H1 (cell line): ENCODE measurements around the gene SBNO2. TPM values are rescaled to one million over a fixed set of nuclear protein-coding genes. Genes with fewer than 3 reads are reported as not detected.

Experiments used
- CTCF ChIA-PET: fragments of 300-600 bp; sonication (Branson Sonifier 250); formaldehyde crosslinking; loops from one replicate; lab custom pipeline; 2021; ENCODE audit not compliant: partially characterized antibody; lab: Charles Lee
- POLR2A ChIA-PET: fragments of 300-600 bp; sonication (Branson Sonifier 250); formaldehyde crosslinking; loops from one replicate; lab custom pipeline; 2021; ENCODE audit warnings: inconsistent platforms; ENCODE audit not compliant: partially characterized antibody; lab: Charles Lee
- DNase-seq, 2 experiments: peaks; one replicate each; pipeline versions ENCODE4 v3.0.0 to v3.0.0-alpha.2; 2010 to 2022; ENCODE audit warnings: low spot score in 2 of 2, low read depth in 1 of 2, mixed read lengths in 1 of 2
- FAIRE-seq: peaks from 2 replicates; lab custom pipeline; 2011; peaks lifted over from hg19 to GRCh38; lab: Jason Lieb, UNC
- H2AFZ ChIP-seq: 2 replicates; pipeline ENCODE4 v1.8.1; 2012; ENCODE audit warnings: low read length, inconsistent platforms
- H2AK5ac ChIP-seq: 2 replicates; pipeline ENCODE4 v1.6.1; 2013; ENCODE audit warnings: low read depth, low read length
- H2BK120ac ChIP-seq: replicated peaks from 2 replicates; pipeline ENCODE3; 2013; ENCODE audit warnings: low read depth, low read length, inconsistent platforms
- H2BK12ac ChIP-seq: 2 replicates; pipeline ENCODE4 v1.6.1; 2013; ENCODE audit warnings: low read depth, low read length
- H2BK15ac ChIP-seq: 2 replicates; pipeline ENCODE4 v1.6.1; 2013; ENCODE audit warnings: low read length
- H2BK20ac ChIP-seq: 2 replicates; pipeline ENCODE4 v1.6.1; 2013; ENCODE audit warnings: low read length
- H2BK5ac ChIP-seq: 2 replicates; pipeline ENCODE4 v1.6.1; 2013; ENCODE audit warnings: low read depth, low read length
- H3K14ac ChIP-seq: 2 replicates; pipeline ENCODE4 v1.6.1; 2013; ENCODE audit warnings: inconsistent platforms; ENCODE audit not compliant: insufficient read length
- H3K18ac ChIP-seq: 2 replicates; pipeline ENCODE4 v1.6.1; 2013; ENCODE audit warnings: low read length; ENCODE audit errors: extremely low read depth
- H3K23ac ChIP-seq: 2 replicates; pipeline ENCODE4 v1.6.1; 2013; ENCODE audit warnings: inconsistent platforms; ENCODE audit not compliant: insufficient read length
- H3K23me2 ChIP-seq: 2 replicates; pipeline ENCODE4 v1.6.1; 2013; ENCODE audit warnings: low read depth, low read length
- H3K27ac ChIP-seq: 2 replicates; pipeline ENCODE4 v1.6.1; 2011; ENCODE audit warnings: low read depth, low read length, inconsistent platforms
- H3K27me3 ChIP-seq, 4 experiments: replicated peaks in 1 of 4; 1 replicate in 1 of 4; 2 replicates in 3 of 4; pipeline versions ENCODE4 v1.6.1 to v1.8.1; 2011 to 2013; ENCODE audit warnings: low read length in 3 of 4, mild to moderate bottlenecking in 3 of 4, inconsistent platforms in 2 of 4, mixed read lengths in 2 of 4, moderate library complexity in 1 of 4; ENCODE audit not compliant: control insufficient read depth in 3 of 4, insufficient read depth in 3 of 4; ENCODE audit errors: extremely low read depth in 1 of 4
- H3K36me3 ChIP-seq, 4 experiments: 2 replicates each; pipeline versions ENCODE4 v1.6.1 to v1.8.1; 2011 to 2013; ENCODE audit warnings: mild to moderate bottlenecking in 4 of 4, low read length in 3 of 4, moderate library complexity in 2 of 4, control low read depth in 1 of 4, inconsistent platforms in 1 of 4; ENCODE audit not compliant: insufficient read depth in 4 of 4, control insufficient read depth in 2 of 4
- H3K4ac ChIP-seq: replicated peaks from 2 replicates; pipeline ENCODE3; 2013; ENCODE audit warnings: low read length, low read depth, mixed read lengths, inconsistent platforms; ENCODE audit not compliant: insufficient read length
- H3K4me1 ChIP-seq, 4 experiments: replicated peaks in 1 of 4; 1 replicate in 1 of 4; 2 replicates in 3 of 4; pipeline versions ENCODE4 v1.6.1 to v1.8.1; 2011 to 2013; ENCODE audit warnings: low read length in 3 of 4, inconsistent platforms in 2 of 4, mixed read lengths in 1 of 4; ENCODE audit not compliant: insufficient read depth in 4 of 4, control insufficient read depth in 3 of 4
- H3K4me2 ChIP-seq, 2 experiments: 2 replicates each; pipeline versions ENCODE4 v1.6.1 to v1.8.1; 2011 to 2013; ENCODE audit warnings: low read depth in 2 of 2, low read length in 2 of 2, control low read depth in 1 of 2, inconsistent platforms in 1 of 2, mild to moderate bottlenecking in 1 of 2; ENCODE audit not compliant: insufficient read depth in 1 of 2
- H3K4me3 ChIP-seq, 4 experiments: fragments of 200-600, 300-600 bp in 1 of 4; sonication (generic), shearing (Covaris generic), sonication (Bioruptor Twin) in 1 of 4; 2 replicates each; pipeline versions ENCODE4 v1.5.1 to v1.8.1; 2011 to 2016; ENCODE audit warnings: low read length in 4 of 4, low read depth in 3 of 4, control low read depth in 2 of 4, inconsistent platforms in 2 of 4, mild to moderate bottlenecking in 2 of 4, mixed read lengths in 1 of 4, moderate library complexity in 1 of 4; ENCODE audit not compliant: insufficient read depth in 2 of 4; ENCODE audit errors: extremely low read depth in 1 of 4
- H3K56ac ChIP-seq: replicated peaks from 2 replicates; pipeline ENCODE3; 2013; ENCODE audit warnings: low read depth, mild to moderate bottlenecking, mixed read lengths, low read length, inconsistent platforms; ENCODE audit not compliant: insufficient read length
- H3K79me1 ChIP-seq: 2 replicates; pipeline ENCODE4 v1.6.1; 2013; ENCODE audit warnings: low read depth, low read length, control low read depth
- H3K79me2 ChIP-seq, 2 experiments: 2 replicates each; pipeline versions ENCODE4 v1.6.1 to v1.8.1; 2012 to 2013; ENCODE audit warnings: low read length in 2 of 2, mild to moderate bottlenecking in 2 of 2, inconsistent platforms in 1 of 2; ENCODE audit not compliant: insufficient read depth in 2 of 2, control insufficient read depth in 1 of 2
- H3K9ac ChIP-seq, 4 experiments: replicated peaks in 1 of 4; 1 replicate in 1 of 4; 2 replicates in 3 of 4; pipeline versions ENCODE4 v1.6.1 to v1.8.1; 2011 to 2013; ENCODE audit warnings: low read depth in 3 of 4, low read length in 3 of 4, control low read depth in 2 of 4, mild to moderate bottlenecking in 2 of 4, moderate library complexity in 2 of 4, inconsistent platforms in 1 of 4; ENCODE audit errors: extremely low read depth in 1 of 4
- H3K9me3 ChIP-seq, 2 experiments: 2 replicates each; pipeline versions ENCODE4 v1.6.1 to v1.8.1; 2012 to 2013; ENCODE audit warnings: mild to moderate bottlenecking in 2 of 2, moderate library complexity in 2 of 2, control low read depth in 1 of 2, inconsistent platforms in 1 of 2, low read depth in 1 of 2, low read length in 1 of 2, mixed read lengths in 1 of 2; ENCODE audit not compliant: insufficient read depth in 2 of 2
- H4K20me1 ChIP-seq, 2 experiments: replicated peaks in 1 of 2; 2 replicates each; pipeline versions ENCODE3 to v1.8.1; 2011 to 2013; ENCODE audit warnings: inconsistent platforms in 2 of 2, low read length in 2 of 2, mild to moderate bottlenecking in 1 of 2; ENCODE audit not compliant: insufficient read depth in 2 of 2, control insufficient read depth in 1 of 2
- H4K5ac ChIP-seq: 2 replicates; pipeline ENCODE4 v1.6.1; 2013; ENCODE audit warnings: low read length, low read depth, mixed read lengths, inconsistent platforms; ENCODE audit not compliant: insufficient read length
- H4K8ac ChIP-seq: 2 replicates; pipeline ENCODE4 v1.8.0; 2013; ENCODE audit warnings: mild to moderate bottlenecking, moderate library complexity, low read length, inconsistent platforms; ENCODE audit not compliant: insufficient read depth; ENCODE audit errors: extremely low read depth
- H4K91ac ChIP-seq: replicated peaks from 2 replicates; pipeline ENCODE3; 2013; ENCODE audit warnings: low read length, mixed read lengths, inconsistent platforms; ENCODE audit not compliant: insufficient read length
- CREB1 ChIP-seq: IDR thresholded peaks from 2 replicates; pipeline ENCODE4 v1.6.1; 2012; ENCODE audit warnings: inconsistent platforms
- GTF2F1 ChIP-seq: IDR thresholded peaks from 2 replicates; pipeline ENCODE4 v1.6.1; 2012; ENCODE audit warnings: low read depth, low read length, improper control_type of control experiment, borderline replicate concordance
- JUND ChIP-seq: IDR thresholded peaks from 2 replicates; pipeline ENCODE4 v1.6.1; 2011; ENCODE audit warnings: mild to moderate bottlenecking, improper control_type of control experiment, low read length
- MAFK ChIP-seq: IDR thresholded peaks from 2 replicates; pipeline ENCODE4 v1.6.1; 2012; ENCODE audit warnings: low read depth, mild to moderate bottlenecking, improper control_type of control experiment, low read length
- MAX ChIP-seq: IDR thresholded peaks from 2 replicates; pipeline ENCODE4 v1.6.1; 2012; ENCODE audit warnings: inconsistent platforms
- PHF8 ChIP-seq: fragments of 200-600 bp; sonication (generic); conservative IDR thresholded peaks from 2 replicates; pipeline ENCODE4 v1.7.1; 2012; ENCODE audit warnings: low read depth, mild to moderate bottlenecking, inconsistent platforms, low read length, moderate library complexity
- SIN3A ChIP-seq, 2 experiments: IDR thresholded peaks in 1 of 2; conservative IDR thresholded peaks in 1 of 2; 2 replicates each; pipeline ENCODE4 v1.6.1; 2011 to 2012; ENCODE audit warnings: low read length in 2 of 2, improper control_type of control experiment in 1 of 2, low read depth in 1 of 2, mild to moderate bottlenecking in 1 of 2
- TEAD4 ChIP-seq: IDR thresholded peaks from 2 replicates; pipeline ENCODE4 v1.6.1; 2012; ENCODE audit warnings: low read depth, low read length, inconsistent platforms, mixed read lengths
- YY1 ChIP-seq: IDR thresholded peaks from 2 replicates; pipeline ENCODE4 v1.6.1; 2011; ENCODE audit warnings: low read depth, mild to moderate bottlenecking, low read length
- ZNF274 ChIP-seq: IDR thresholded peaks from 2 replicates; pipeline ENCODE4 v1.7.0; 2012; ENCODE audit warnings: low read length, borderline replicate concordance; ENCODE audit errors: extremely low read depth
- WGBS, 2 experiments: shearing (Covaris generic) in 1 of 2; methylation state at CpG; one replicate each; pipeline versions ENCODE4 v1.1.6 to v1.1.7; 2013 to 2015; ENCODE audit warnings: low lambda C conversion rate in 2 of 2, mixed read lengths in 2 of 2, inconsistent platforms in 1 of 2, low coverage in 1 of 2, missing lambda C conversion rate in 1 of 2; ENCODE audit not compliant: insufficient replicate concordance in 2 of 2, insufficient coverage in 1 of 2, insufficient read length in 1 of 2; ENCODE audit errors: extremely low coverage in 1 of 2, missing lambda C conversion rate in 1 of 2; 5-methylcytosine and 5-hydroxymethylcytosine counted together
- polyA plus RNA-seq, 7 experiments: library from polyadenylated mRNA; depleted of rRNA in 3 of 7; stranded (reverse) in 5 of 7; unstranded in 2 of 7; fragments of >200 nt in 5 of 7; fragments of 200-250 nt in 2 of 7; gene quantifications; 1 replicate in 5 of 7; 2 replicates in 1 of 7; 4 replicates in 1 of 7; pipeline versions ENCODE4 v1.2.1 to v1.2.3, GENCODE V29; 2011 to 2013; ENCODE audit warnings: missing spikeins in 2 of 7, mixed read lengths in 2 of 7
- total RNA-seq: library from RNA; stranded (reverse); fragmentation: NEBNext Ultra II Directional; extraction: Animal tissue kit (Norgen Biotek cat#: 25700); gene quantifications from 2 replicates; pipeline ENCODE4 v1.2.1, GENCODE V29; 2021
- TF ChIP-seq, protein P1 (sequence below): IDR thresholded peaks from 2 replicates; pipeline ENCODE4 v1.6.1; 2012; ENCODE audit warnings: low read length, inconsistent platforms

SBNO2 gene
- total and polyA plus RNA-seq, 2 of the 8 experiments (the other 6 are each of a cell fraction or from before 2014, with no cell fraction given): 12.2 to 31.4 TPM

DNA sequence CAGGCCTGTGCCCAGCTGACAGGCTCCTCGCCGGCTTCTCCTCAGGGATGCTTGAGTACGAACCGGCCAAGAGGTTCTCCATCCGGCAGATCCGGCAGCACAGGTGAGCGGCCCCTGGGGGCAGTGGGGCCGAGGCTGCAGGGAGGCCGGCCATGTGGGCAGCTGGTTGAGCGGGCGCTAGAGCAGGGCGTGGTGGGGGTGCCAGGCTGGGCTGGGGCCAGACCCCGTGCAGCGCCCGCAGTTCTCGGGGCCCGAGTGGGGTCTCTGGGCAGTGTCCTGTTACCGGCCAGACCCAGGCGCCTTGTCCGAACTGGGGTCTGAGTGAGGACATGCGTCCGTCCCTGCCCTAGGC is 47.8 kb upstream of the SBNO2 start:
- Histone ChIP-seq H3K4ac (no peak overlapping the region), H2BK12ac (no peak overlapping the region), H2BK15ac (no peak overlapping the region), H3K23ac (no peak overlapping the region), H4K20me1 (peaks cover 23 to 35% of the 10 kb centered on the region in 2 experiments), H3K4me2 (no peak overlapping the region), H3K9me3 (no peaks in the 10 kb centered on the region), H3K27ac (no peak overlapping the region), H3K79me2 (peaks cover 0 to 18% of the 10 kb centered on the region in 2 experiments; a peak in 2 of 4 replicates), H3K4me3 (no peak overlapping the region), H2BK5ac (no peak overlapping the region), H2AFZ (no peak overlapping the region)
- DNase-seq (no peak), FAIRE-seq (no peak)
- ChIA-PET CTCF (interaction anchor here (0.7 to 9.0 kb wide), 24 partner anchors 10 to 189 kb away, joined by 3 to 56 read pairs (median 5); no protein-coding TSS in a partner anchor), POLR2A (interaction anchor here (0.9 to 2.1 kb wide), 9 partner anchors 8 to 203 kb away, joined by 3 to 10 read pairs (median 5); partner anchors contain the start of genes CBARP and CIRBP)
- 97% methylated on average over 15 of the region's 22 CpGs; no CpG with 5 or more reads in 1 of the 2 experiments for WGBS, 2 experiments
- TF ChIP-seq, protein P1, sequence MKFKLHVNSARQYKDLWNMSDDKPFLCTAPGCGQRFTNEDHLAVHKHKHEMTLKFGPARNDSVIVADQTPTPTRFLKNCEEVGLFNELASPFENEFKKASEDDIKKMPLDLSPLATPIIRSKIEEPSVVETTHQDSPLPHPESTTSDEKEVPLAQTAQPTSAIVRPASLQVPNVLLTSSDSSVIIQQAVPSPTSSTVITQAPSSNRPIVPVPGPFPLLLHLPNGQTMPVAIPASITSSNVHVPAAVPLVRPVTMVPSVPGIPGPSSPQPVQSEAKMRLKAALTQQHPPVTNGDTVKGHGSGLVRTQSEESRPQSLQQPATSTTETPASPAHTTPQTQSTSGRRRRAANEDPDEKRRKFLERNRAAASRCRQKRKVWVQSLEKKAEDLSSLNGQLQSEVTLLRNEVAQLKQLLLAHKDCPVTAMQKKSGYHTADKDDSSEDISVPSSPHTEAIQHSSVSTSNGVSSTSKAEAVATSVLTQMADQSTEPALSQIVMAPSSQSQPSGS: no peak
- TF ChIP-seq MAX: no peak
- no peak for TF ChIP-seq MAFK
- TF ChIP-seq GTF2F1: no peak
- TF ChIP-seq ZNF274: no peak
- TF ChIP-seq TEAD4: no peak
- TF ChIP-seq CREB1: no peak
- no peak for TF ChIP-seq PHF8
- no peak for TF ChIP-seq JUND
- no peak for TF ChIP-seq YY1
- no peak for TF ChIP-seq SIN3A (conservative IDR thresholded peaks at IDR 0.05 in 1 of 2, IDR thresholded peaks at IDR 0.05 in 1 of 2; ENCODE audit: low read depth in 1 of 2, low read length in 2 of 2)
- TF ChIP-seq, all 59 proteins: peak for 0
- no peak overlapping the region for H3K18ac ChIP-seq
- no peak overlapping the region for H3K9ac ChIP-seq
- no peak overlapping the region for H2BK20ac ChIP-seq
- H2AK5ac ChIP-seq: no peak overlapping the region
- no peaks in the 10 kb centered on the region for H3K27me3 ChIP-seq
- H2BK120ac ChIP-seq: no peak overlapping the region
- peaks cover 0 to 2% (median 1%) of the 10 kb centered on the region in 4 experiments; a peak in 3 of 7 replicates for H3K4me1 ChIP-seq
- H3K36me3 ChIP-seq: peaks cover 0 to 45% (median 0%) of the 10 kb centered on the region in 4 experiments; a peak in 3 of 8 replicates
- peaks cover 7% of the 10 kb centered on the region for H3K79me1 ChIP-seq
- H3K56ac ChIP-seq: no peak overlapping the region
- no peak overlapping the region for H4K5ac ChIP-seq
- 0 out of 2 replicates have a peak overlapping the region, but pooled peaks have one; percentile 35 for H4K8ac ChIP-seq
- H4K91ac ChIP-seq: no peak overlapping the region
- no peaks in the 10 kb centered on the region for H3K23me2 ChIP-seq
- H3K14ac ChIP-seq: no peak overlapping the region
